Measurements from ENCODE around the gene SGCA.

DNA sequence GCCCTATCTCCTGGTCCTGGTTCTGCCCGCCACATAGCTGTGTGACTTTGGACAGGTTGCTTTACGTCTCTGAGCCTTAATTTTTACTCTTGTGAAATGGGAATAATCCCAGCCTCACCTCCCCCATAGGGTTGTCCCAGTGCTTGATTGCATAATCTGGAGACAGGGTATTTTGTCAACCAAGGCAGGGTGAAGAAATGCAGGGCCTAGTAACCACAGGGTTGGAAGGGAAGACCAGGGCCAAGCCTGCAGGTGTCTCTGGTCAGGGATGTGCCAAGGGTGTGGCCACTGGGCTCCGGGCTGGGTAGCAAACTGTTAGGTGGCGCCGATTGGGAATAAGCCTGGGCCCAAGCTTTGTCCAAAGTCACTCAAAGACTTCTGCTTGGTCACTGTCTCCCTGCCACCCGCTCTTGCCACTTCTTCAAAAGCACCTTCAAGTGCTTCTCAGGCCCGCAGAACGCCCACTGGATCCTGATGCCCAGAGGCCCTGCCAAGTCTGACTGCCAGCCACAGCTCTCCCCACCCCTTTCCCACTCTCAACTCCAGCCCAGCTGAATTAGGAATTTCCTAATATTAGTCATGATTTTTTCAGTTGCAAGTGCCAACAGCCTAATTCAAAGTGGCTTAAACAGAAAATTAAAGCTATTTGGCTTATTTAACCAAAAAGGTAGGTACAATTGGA is 56.2 kb downstream of the SGCA start:
- TF ChIP-seq ZNF766 (CRISPR knock-in tag; IDR thresholded peaks at IDR 0.05; ENCODE audit: borderline replicate concordance) (no peak), GATAD1 (CRISPR knock-in tag; IDR thresholded peaks at IDR 0.05) (no peak), POLR2AphosphoS5 (IDR thresholded peaks at IDR 0.05; ENCODE audit: low read depth, low read length) (no peak), SP2 (CRISPR knock-in tag; IDR thresholded peaks at IDR 0.05) (no peak)
- TF ChIP-seq, protein P1, sequence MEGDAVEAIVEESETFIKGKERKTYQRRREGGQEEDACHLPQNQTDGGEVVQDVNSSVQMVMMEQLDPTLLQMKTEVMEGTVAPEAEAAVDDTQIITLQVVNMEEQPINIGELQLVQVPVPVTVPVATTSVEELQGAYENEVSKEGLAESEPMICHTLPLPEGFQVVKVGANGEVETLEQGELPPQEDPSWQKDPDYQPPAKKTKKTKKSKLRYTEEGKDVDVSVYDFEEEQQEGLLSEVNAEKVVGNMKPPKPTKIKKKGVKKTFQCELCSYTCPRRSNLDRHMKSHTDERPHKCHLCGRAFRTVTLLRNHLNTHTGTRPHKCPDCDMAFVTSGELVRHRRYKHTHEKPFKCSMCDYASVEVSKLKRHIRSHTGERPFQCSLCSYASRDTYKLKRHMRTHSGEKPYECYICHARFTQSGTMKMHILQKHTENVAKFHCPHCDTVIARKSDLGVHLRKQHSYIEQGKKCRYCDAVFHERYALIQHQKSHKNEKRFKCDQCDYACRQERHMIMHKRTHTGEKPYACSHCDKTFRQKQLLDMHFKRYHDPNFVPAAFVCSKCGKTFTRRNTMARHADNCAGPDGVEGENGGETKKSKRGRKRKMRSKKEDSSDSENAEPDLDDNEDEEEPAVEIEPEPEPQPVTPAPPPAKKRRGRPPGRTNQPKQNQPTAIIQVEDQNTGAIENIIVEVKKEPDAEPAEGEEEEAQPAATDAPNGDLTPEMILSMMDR (CRISPR knock-in tag; IDR thresholded peaks at IDR 0.05): no peak
